ENCODE results near the gene MAN2A1.

MAN2A1 gene

GRCh38 chr5:109689740-109690241, at the start of gene MAN2A1:
Gene MAN2A1 (plus strand): TSS chr5:109689927. CDS start chr5:109690418, 491 bp downstream.
- peak; percentile 81 to 85 for DNase-seq

- no peak for DNase-seq
Observed at GRCh38 chr5:109640976-109641375, 48.8 kb upstream of the MAN2A1 start.

DNA sequence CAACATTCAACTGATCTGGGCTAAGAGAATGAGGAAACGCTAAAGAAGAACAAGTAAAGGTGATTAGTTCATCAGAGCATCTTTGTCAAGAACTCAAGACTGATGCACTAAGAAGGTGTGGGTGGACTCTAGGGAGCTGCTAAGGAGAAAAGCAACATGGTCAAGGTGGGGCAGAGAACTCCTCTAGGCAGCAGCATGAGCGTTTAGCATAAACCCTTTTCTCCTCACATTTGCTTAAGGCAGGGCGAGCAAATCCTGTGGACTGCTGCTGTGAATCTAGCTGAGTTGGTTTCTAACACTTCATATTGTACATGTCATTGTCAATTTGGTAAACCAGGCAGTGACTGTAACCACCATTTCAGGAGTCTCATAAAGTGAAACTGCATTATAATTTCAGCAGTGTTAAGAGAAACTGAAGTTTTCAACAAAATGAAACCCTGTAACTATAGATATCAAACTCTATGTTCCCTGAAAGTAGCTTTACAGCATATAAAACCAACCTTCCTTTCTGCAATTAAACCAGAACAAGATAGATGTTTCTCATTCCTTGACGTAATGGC, 45.9 kb upstream of the MAN2A1 start:
- no peak for DNase-seq

DNA sequence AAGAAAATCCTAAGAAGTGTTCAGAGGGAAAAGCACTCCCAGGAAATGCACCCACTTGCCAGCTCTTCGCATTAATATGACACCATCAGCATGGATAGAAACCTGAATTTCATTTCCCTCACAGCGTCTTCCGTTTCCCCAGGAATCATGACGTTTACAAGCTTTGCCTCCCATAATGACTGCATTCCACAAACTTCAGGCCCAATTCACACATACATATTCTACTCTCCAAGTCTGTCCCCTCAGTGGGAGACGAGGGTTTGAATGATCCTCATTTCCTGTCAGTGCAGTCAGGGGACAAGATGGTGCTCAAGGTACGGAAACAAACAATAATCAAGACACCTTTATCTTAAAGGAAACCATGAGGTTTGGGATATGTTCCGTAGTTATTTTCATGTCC, 44.9 kb upstream of the MAN2A1 start:
- DNase-seq, result no peak

GRCh38 chr5:109645707-109646192, 44.0 kb upstream of the MAN2A1 start:
- DNase-seq, result no peak

- DNase-seq, result no peak
Observed at GRCh38 chr5:109649318-109649717, 40.4 kb upstream of the MAN2A1 start.

DNA sequence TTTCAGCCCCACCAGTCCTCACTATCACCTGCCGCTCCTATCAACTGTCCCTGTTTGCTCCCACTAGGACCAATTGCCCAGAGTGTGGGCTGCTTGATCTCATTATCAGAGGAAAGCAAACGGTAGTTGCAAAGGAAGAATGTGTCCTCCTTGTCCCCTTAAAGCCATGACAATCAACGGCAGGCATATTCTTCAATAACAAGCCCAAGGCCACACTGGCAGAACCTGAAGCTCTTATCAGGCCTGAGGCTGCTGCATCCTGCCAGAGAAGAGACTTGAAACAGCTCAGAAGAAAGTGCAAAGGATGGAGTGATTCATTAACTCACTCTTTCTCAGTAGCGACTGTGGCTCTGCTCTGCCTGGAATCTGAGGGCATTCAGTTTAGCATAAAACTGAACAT, 39.2 kb upstream of the MAN2A1 start:
- DNase-seq, result no peak

- DNase-seq, result no peak
Observed at GRCh38 chr5:109652096-109652495, 37.6 kb upstream of the MAN2A1 start.

DNA sequence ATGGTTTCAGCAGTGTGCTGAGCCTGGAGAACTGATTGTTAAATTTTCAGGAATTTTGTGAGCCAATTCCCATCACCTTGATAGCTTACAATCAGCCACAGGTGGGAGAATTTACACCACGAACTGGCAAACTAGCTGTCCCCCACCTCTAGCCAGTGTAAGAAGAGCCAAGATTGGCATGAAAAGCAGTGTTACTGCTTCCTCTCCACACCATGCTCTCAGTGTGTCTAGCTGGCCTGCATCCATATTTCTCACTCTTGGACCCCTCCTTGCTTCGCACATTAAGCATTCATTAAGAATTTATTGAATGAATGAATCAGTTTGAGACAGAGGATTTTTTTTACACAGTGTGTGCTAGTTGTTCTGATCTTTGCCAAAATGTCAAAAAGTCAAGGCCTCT, 36.7 kb upstream of the MAN2A1 start:
- DNase-seq, result no peak

- DNase-seq, result no peak
Observed at GRCh38 chr5:109653561-109654239, 36.0 kb upstream of the MAN2A1 start.

- peak in 1 of 2 donors; percentile 25 for DNase-seq
Observed at GRCh38 chr5:109654455-109654854, 35.3 kb upstream of the MAN2A1 start.

DNA sequence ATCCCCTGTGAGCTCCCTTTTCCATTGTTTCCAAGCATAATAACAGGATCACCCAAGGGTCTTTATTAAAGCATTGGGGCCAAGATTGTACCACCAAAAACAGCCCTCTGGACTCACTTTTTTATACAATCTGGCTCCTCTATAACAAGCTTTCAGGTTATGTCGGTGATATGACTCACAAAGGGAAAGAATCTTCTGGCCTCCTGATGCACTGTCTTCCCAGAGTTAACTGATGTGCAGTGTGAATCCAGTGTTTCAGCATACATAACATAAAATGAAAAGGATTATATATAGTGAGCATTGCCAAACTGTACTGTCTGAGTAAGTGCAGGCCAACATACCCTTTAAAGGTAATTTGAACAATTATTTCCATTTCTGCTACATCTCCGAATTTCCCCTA, 33.9 kb upstream of the MAN2A1 start:
- no peak for DNase-seq

DNA sequence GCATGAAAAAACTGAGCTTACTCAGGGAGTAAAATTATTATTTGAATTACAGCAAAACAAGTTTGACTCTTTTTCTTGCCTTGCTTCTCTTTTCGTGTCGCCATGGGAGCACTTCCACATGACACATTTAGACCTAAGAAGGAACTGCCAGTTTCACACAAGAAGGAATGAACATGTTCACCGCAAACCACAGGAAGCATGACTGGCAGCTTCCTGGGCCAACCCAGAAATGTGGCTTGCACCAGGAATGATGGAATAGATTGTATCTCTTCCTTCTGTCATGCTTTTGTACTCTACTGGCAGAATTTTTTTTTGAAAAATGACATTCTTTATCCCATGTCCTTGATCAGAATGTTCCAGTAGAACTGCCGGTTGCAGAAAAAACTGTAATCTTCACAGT, 32.9 kb upstream of the MAN2A1 start:
- peak; percentile 45 to 61 for DNase-seq

- DNase-seq, result no peak
Observed at GRCh38 chr5:109659901-109660300, 29.8 kb upstream of the MAN2A1 start.

- no peak for DNase-seq
Observed at GRCh38 chr5:109660301-109660700, 29.4 kb upstream of the MAN2A1 start.

- DNase-seq, result no peak
Observed at GRCh38 chr5:109668237-109668636, 21.5 kb upstream of the MAN2A1 start.

DNA sequence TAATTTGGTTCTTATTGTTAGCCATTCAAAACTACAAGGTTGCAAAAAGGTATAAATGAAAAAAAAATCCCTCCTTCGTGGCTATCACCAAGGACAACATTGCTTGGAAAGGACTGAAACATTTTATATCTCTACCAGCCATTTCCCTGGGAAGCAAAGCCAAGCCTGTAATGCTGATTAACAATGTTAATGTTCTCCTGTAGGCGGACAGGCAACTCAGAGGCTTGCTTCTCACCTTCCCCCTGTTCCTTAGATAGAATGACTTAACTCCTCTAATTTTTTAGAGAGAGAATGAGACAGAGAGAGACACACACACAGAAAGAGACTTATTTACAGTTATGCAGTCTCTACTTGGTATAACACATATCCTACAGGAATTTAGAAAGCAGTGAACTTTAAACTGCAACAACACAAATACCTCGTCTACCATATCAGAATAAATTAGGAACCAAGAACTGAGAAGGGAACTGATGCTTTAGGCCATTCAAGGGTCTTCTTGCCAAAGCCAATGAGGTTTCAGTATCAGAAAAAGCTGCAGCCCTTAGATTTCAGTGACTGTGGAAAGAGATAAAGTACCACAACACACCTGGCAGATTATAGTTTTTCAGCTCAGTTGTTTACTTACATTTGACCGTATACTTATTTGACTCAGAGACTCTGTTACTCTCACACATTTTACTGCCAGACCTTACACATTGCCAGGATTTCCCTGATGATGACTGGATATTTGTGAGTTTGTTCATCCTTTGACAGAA, 20.9 kb upstream of the MAN2A1 start:
- no peak for DNase-seq

- no peak for DNase-seq
Observed at GRCh38 chr5:109669991-109670706, 19.6 kb upstream of the MAN2A1 start.

GRCh38 chr5:109671136-109671535, 18.6 kb upstream of the MAN2A1 start:
- no peak for DNase-seq

DNA sequence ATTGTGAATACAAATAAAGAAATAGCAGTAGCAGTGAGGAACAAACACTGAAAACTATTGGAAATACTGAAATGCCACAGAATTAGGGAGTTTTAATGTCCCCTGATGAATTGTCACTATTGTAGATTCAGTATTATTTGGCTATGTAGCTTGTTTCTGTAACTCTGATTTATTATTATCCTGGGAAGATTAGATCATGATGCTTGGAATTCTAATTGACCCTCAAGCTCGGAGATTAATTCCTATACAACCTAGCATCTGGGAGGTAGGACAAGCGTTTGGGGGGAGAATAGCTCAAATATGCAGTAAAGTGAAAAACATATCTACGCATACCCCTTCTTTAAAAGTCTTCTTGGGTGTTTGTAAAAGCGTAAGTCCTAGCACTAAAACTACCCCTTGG, 15.1 kb upstream of the MAN2A1 start:
- no peak for DNase-seq

- no peak for DNase-seq
Observed at GRCh38 chr5:109676920-109677319, 12.8 kb upstream of the MAN2A1 start.

DNA sequence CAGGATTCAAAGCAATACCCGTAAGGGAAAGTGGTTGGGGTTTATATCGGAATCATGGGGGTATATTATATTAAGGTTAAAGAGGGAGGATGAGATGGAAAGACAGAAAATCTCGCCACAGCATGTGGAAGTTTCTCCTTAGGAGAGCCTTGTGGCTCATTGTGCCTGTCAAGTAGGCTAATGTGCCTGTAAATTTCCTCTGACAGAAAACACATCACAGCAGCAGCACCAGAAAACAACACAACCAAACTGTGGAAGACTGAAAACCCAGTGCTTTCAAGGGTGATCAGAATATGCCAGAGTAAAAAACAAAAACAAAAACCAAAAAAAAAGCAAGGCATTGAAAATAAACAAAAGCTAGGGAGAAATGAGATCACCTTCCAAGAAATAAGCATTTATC, 11.3 kb upstream of the MAN2A1 start:
- DNase-seq, result no peak

GRCh38 chr5:109681763-109682162, 8.0 kb upstream of the MAN2A1 start:
- no peak for DNase-seq
